Endodermal cell (in vitro differentiated cells): ENCODE results near the gene MCM3AP. TPM values are rescaled to one million over a fixed set of nuclear protein-coding genes. Genes with fewer than 3 reads are reported as not detected.

Experiments
- DNase-seq: peaks from one replicate; pipeline ENCODE4 v3.0.0-alpha.2; 2017
- H3K27ac ChIP-seq: 2 replicates; pipeline ENCODE4 v1.5.1; 2013; ENCODE audit warnings: mild to moderate bottlenecking, low read depth, low read length, moderate library complexity
- H3K27me3 ChIP-seq: 2 replicates; pipeline ENCODE4 v1.6.1; 2013; ENCODE audit warnings: mild to moderate bottlenecking, low read length, moderate library complexity; ENCODE audit not compliant: insufficient read depth, control insufficient read depth, poor library complexity, severe bottlenecking
- H3K36me3 ChIP-seq: 2 replicates; pipeline ENCODE4 v1.7.0; 2013; ENCODE audit warnings: mild to moderate bottlenecking, low read length, moderate library complexity; ENCODE audit not compliant: control insufficient read depth, insufficient read depth
- H3K4me1 ChIP-seq: one replicate; pipeline ENCODE4 v1.7.0; 2013; ENCODE audit warnings: low read length; ENCODE audit not compliant: control insufficient read depth, insufficient read depth
- H3K4me3 ChIP-seq: 2 replicates; pipeline ENCODE4 v1.5.1; 2013; ENCODE audit warnings: mild to moderate bottlenecking, low read length, moderate library complexity
- H3K9ac ChIP-seq: 2 replicates; pipeline ENCODE4 v1.6.1; 2013; ENCODE audit warnings: mild to moderate bottlenecking, low read length, moderate library complexity; ENCODE audit not compliant: poor library complexity, severe bottlenecking; ENCODE audit errors: extremely low read depth
- H3K9me3 ChIP-seq: 2 replicates; pipeline ENCODE4 v1.6.1; 2013; ENCODE audit warnings: mild to moderate bottlenecking, low read length, moderate library complexity; ENCODE audit not compliant: control insufficient read depth
- H3K27ac Mint-ChIP-seq: 2 replicates; pipeline ENCODE4 v1.8.0; 2020; ENCODE audit warnings: mixed read lengths
- H3K27me3 Mint-ChIP-seq: 2 replicates; pipeline ENCODE4 v1.8.0; 2021; ENCODE audit warnings: mild to moderate bottlenecking, mixed read lengths; ENCODE audit not compliant: insufficient read depth
- H3K36me3 Mint-ChIP-seq: 2 replicates; pipeline ENCODE4 v1.8.0; 2020; ENCODE audit warnings: low read depth, mixed read lengths
- H3K4me1 Mint-ChIP-seq: 2 replicates; pipeline ENCODE4 v1.8.0; 2020; ENCODE audit warnings: mixed read lengths
- H3K4me3 Mint-ChIP-seq: 2 replicates; pipeline ENCODE4 v1.8.0; 2020; ENCODE audit warnings: mild to moderate bottlenecking, moderate library complexity, mixed read lengths
- H3K9me3 Mint-ChIP-seq: 2 replicates; pipeline ENCODE4 v1.8.0; 2020; ENCODE audit warnings: mild to moderate bottlenecking, mixed read lengths
- WGBS, 2 experiments: methylation state at CpG; one replicate each; pipeline versions ENCODE4 v1.1.5 to v1.1.7; 2013; ENCODE audit warnings: missing lambda C conversion rate in 2 of 2, mixed read lengths in 1 of 2; ENCODE audit not compliant: insufficient coverage in 1 of 2, insufficient read length in 1 of 2; 5-methylcytosine and 5-hydroxymethylcytosine counted together
- long read RNA-seq, 4 experiments: library from polyadenylated mRNA in 2 of 4; library from RNA in 1 of 4; library from capped mRNA in 1 of 4; stranded (forward) in 3 of 4; unstranded in 1 of 4; transcript quantifications; one replicate each; pipeline ENCODE4 v2.0.0, GENCODE V29; 2020 to 2021; ENCODE audit warnings: inconsistent platforms in 1 of 4
- polyA plus RNA-seq, 2 experiments: library from polyadenylated mRNA; stranded (reverse); fragments of 50-300 nt; gene quantifications; one replicate each; pipeline ENCODE4 v1.2.3, GENCODE V29; 2013
- total RNA-seq, 2 donors: library from RNA; stranded (reverse); fragmentation: NEBNext Ultra II Directional in 1 of 2; extraction: Animal tissue kit (Norgen Biotek cat#: 25700) in 1 of 2; gene quantifications; 2 replicates in 1 of 2; 3 replicates in 1 of 2; pipeline ENCODE4 v1.2.1, GENCODE V29; 2021
- TF ChIP-seq, protein P1 (sequence below): fragments of 200-600 bp; sonication (generic); conservative IDR thresholded peaks from 2 replicates; pipeline ENCODE4 v1.5.0; 2021; ENCODE audit warnings: antibody characterized with exemption, mild to moderate bottlenecking

Gene MCM3AP
- 100 to 1,000 TPM; 120 to 161 TPM for total RNA-seq
- 84.8 TPM for polyA plus RNA-seq (2013, experiment 1 of 2)
- polyA plus RNA-seq (2013, experiment 2 of 2), result 76.7 TPM
- long read RNA-seq, experiment 1, partial matches to known transcripts, result 15 of 20 reads
- long read RNA-seq, experiment 1, other reads (novel, unspliced or antisense), result 4 of 20 reads
- long read RNA-seq, experiment 2, full-length matches to known transcripts, result 7 of 86 reads
- long read RNA-seq, experiment 2, partial matches to known transcripts, result 39 of 86 reads
- long read RNA-seq, experiment 2, other reads (novel, unspliced or antisense), result 40 of 86 reads
- long read RNA-seq, experiment 3, full-length matches to known transcripts, result 5 of 53 reads
- long read RNA-seq, experiment 3, partial matches to known transcripts, result 40 of 53 reads
- long read RNA-seq, experiment 3, other reads (novel, unspliced or antisense), result 8 of 53 reads
- long read RNA-seq, experiment 4, partial matches to known transcripts, result 1 of 2 reads
- long read RNA-seq, experiment 4, other reads (novel, unspliced or antisense), result 1 of 2 reads

- TF ChIP-seq, protein P1, sequence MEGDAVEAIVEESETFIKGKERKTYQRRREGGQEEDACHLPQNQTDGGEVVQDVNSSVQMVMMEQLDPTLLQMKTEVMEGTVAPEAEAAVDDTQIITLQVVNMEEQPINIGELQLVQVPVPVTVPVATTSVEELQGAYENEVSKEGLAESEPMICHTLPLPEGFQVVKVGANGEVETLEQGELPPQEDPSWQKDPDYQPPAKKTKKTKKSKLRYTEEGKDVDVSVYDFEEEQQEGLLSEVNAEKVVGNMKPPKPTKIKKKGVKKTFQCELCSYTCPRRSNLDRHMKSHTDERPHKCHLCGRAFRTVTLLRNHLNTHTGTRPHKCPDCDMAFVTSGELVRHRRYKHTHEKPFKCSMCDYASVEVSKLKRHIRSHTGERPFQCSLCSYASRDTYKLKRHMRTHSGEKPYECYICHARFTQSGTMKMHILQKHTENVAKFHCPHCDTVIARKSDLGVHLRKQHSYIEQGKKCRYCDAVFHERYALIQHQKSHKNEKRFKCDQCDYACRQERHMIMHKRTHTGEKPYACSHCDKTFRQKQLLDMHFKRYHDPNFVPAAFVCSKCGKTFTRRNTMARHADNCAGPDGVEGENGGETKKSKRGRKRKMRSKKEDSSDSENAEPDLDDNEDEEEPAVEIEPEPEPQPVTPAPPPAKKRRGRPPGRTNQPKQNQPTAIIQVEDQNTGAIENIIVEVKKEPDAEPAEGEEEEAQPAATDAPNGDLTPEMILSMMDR, result no peak
- peak within 1 kb of the TSS; percentile 85 for H3K4me3 ChIP-seq
- peaks cover 43% of the 10 kb centered on the region for H3K36me3 ChIP-seq
- Mint-ChIP-seq H3K9me3 (no peaks in the 10 kb centered on the region), H3K27me3 (no peaks in the 10 kb centered on the region), H3K27ac (peak within 1 kb of the TSS; percentile 93), H3K4me3 (peak within 1 kb of the TSS; percentile 76), H3K4me1 (peaks cover 26% of the 10 kb centered on the region), H3K36me3 (peaks cover 38% of the 10 kb centered on the region)
- peak within 1 kb of the TSS; percentile 85 for H3K27ac ChIP-seq
- no peak for DNase-seq
- H3K27me3 ChIP-seq, result no peaks in the 10 kb centered on the region
- peaks cover 5% of the 10 kb centered on the region for H3K9me3 ChIP-seq
- no peaks in the 10 kb centered on the region for H3K4me1 ChIP-seq
- peak within 1 kb of the TSS; percentile 91 for H3K9ac ChIP-seq
- 53 to 56% methylated on average over 6 of the region's 6 CpGs for WGBS, 2 experiments
These were observed at the start of gene MCM3AP for GRCh38 chr21:46285206-46285661. Gene MCM3AP (minus strand): TSS chr21:46285611. CDS start chr21:46285286, 325 bp downstream.

DNA sequence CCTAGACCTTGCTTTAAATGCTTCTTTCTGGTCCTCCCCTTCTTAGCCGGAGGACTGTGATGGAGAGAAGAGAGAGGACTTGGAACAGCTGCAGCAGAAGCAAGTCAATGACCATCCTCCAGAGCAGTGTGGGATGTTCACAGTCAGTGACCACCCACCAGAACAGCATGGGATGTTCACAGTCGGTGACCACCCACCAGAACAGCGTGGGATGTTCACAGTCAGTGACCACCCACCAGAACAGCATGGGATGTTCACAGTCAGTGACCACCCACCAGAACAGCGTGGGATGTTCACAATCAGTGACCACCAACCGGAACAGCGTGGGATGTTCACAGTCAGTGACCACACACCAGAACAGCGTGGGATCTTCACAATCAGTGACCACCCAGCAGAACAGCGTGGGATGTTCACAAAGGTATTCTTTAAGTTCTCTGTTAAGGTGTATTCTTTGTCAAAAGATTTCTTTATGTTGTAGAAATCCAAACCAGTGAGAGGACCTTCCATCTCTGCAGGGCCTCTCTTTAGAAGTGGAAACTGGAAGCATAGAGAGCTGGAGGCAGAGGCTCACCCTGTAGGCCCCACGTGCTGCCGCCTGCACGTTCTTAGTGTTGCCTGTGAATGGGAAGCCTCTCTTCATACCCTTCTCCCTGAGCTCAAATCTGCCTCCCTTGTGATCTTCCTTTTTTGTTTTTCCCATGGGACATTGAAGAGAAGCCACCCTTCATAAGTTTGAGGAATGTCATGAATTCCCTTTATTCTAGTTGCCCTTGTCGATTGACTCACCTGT, 49.1 kb upstream of the MCM3AP start:
- 97 to 99% methylated on average over 12 of the region's 12 CpGs for WGBS, 2 experiments
- TF ChIP-seq, protein P1, result no peak
- no peaks in the 10 kb centered on the region for H3K27me3 ChIP-seq
- no peak overlapping the region for H3K27ac ChIP-seq
- H3K9ac ChIP-seq, result no peak overlapping the region
- peaks cover 68% of the 10 kb centered on the region for H3K36me3 Mint-ChIP-seq
- H3K36me3 ChIP-seq, result peaks cover 79% of the 10 kb centered on the region
- no peak for DNase-seq
- H3K27ac Mint-ChIP-seq, result no peak overlapping the region
- no peak overlapping the region for H3K4me3 ChIP-seq
- H3K4me1 Mint-ChIP-seq, result no peaks in the 10 kb centered on the region
- H3K4me1 ChIP-seq, result no peaks in the 10 kb centered on the region
- no peaks in the 10 kb centered on the region for H3K9me3 ChIP-seq
- H3K27me3 Mint-ChIP-seq, result no peaks in the 10 kb centered on the region
- H3K9me3 Mint-ChIP-seq, result no peaks in the 10 kb centered on the region
- H3K4me3 Mint-ChIP-seq, result no peak overlapping the region

GRCh38 chr21:46329796-46330195, 44.4 kb upstream of the MCM3AP start:
- TF ChIP-seq, protein P1, result no peak
- H3K27me3 Mint-ChIP-seq, result no peaks in the 10 kb centered on the region
- Histone ChIP-seq H3K27ac (no peak overlapping the region), H3K4me1 (no peaks in the 10 kb centered on the region), H3K27me3 (no peaks in the 10 kb centered on the region), H3K9me3 (no peaks in the 10 kb centered on the region), H3K4me3 (no peak overlapping the region), H3K36me3 (peaks cover 64% of the 10 kb centered on the region), H3K9ac (no peak overlapping the region)
- WGBS, 2 experiments, result 80 to 87% methylated on average over 1 to 2 of the region's 2 CpGs
- H3K9me3 Mint-ChIP-seq, result no peaks in the 10 kb centered on the region
- peaks cover 53% of the 10 kb centered on the region for H3K36me3 Mint-ChIP-seq
- no peak overlapping the region for H3K27ac Mint-ChIP-seq
- H3K4me3 Mint-ChIP-seq, result no peak overlapping the region
- no peak for DNase-seq
- peaks cover 10% of the 10 kb centered on the region for H3K4me1 Mint-ChIP-seq
